GM23338 (cell line): ENCODE results near the gene BRI3. TPM values are rescaled to one million over a fixed set of nuclear protein-coding genes. Genes with fewer than 3 reads are reported as not detected.
A peak's percentile ranks its signal among the peaks of the same experiment; 100 is the strongest.

Source experiments
- ATAC-seq: fragments of 200-7000 bp; cut with Tn5 transposase; 3 replicates; pipeline ENCODE4 v1.9.1; 2020
- DNase-seq: peaks from one replicate; pipeline ENCODE4 v3.0.0-alpha.2; 2015; ENCODE audit warnings: low spot score
- H2AFZ ChIP-seq: fragments of 200-600 bp; sonication (generic); 2 replicates; pipeline ENCODE4 v1.8.0; 2016; ENCODE audit warnings: antibody characterized with exemption, mild to moderate bottlenecking, moderate library complexity
- H3F3A ChIP-seq: fragments of 200-600 bp; sonication (generic); replicated peaks from 2 replicates; pipeline ENCODE4 v1.8.0; 2017; ENCODE audit warnings: antibody characterized with exemption, mixed run types, low read depth
- H3K27ac ChIP-seq: fragments of 200-600 bp; sonication (generic); 2 replicates; pipeline ENCODE4 v1.6.1; 2016; ENCODE audit warnings: low read depth
- H3K27me3 ChIP-seq: fragments of 200-600 bp; sonication (generic); 2 replicates; pipeline ENCODE4 v1.8.0; 2016; ENCODE audit warnings: mild to moderate bottlenecking, mixed run types, moderate library complexity; ENCODE audit not compliant: insufficient read depth
- H3K36me3 ChIP-seq: fragments of 200-600 bp; sonication (generic); 2 replicates; pipeline ENCODE4 v1.8.0; 2016; ENCODE audit warnings: mild to moderate bottlenecking; ENCODE audit not compliant: insufficient read depth
- H3K4me1 ChIP-seq: fragments of 200-600 bp; sonication (generic); 2 replicates; pipeline ENCODE4 v1.8.0; 2016; ENCODE audit warnings: mild to moderate bottlenecking, moderate library complexity; ENCODE audit not compliant: insufficient read depth
- H3K4me2 ChIP-seq: fragments of 200-600 bp; sonication (generic); 2 replicates; pipeline ENCODE4 v1.7.1; 2017; ENCODE audit warnings: mixed run types
- H3K4me3 ChIP-seq: fragments of 200-600 bp; sonication (generic); 2 replicates; pipeline ENCODE4 v1.6.1; 2016; ENCODE audit warnings: mixed run types
- H3K79me2 ChIP-seq: fragments of 200-600 bp; sonication (generic); replicated peaks from 2 replicates; pipeline ENCODE4 v1.8.0; 2017; ENCODE audit warnings: mild to moderate bottlenecking; ENCODE audit not compliant: insufficient read depth
- H3K9me2 ChIP-seq: fragments of 200-600 bp; sonication (generic); 2 replicates; pipeline ENCODE4 v1.8.0; 2017; ENCODE audit not compliant: insufficient read depth
- H4K20me1 ChIP-seq: fragments of 200-600 bp; sonication (generic); replicated peaks from 2 replicates; pipeline ENCODE4 v1.8.0; 2017; ENCODE audit warnings: mild to moderate bottlenecking; ENCODE audit not compliant: insufficient read depth
- H3K27ac Mint-ChIP-seq: 2 replicates; pipeline ENCODE4 v1.8.0; 2020; ENCODE audit warnings: inconsistent platforms, mild to moderate bottlenecking, moderate library complexity, mixed read lengths
- H3K27me3 Mint-ChIP-seq: 3 replicates; pipeline ENCODE4 v1.8.0; 2022; ENCODE audit warnings: low read depth, mild to moderate bottlenecking, moderate library complexity, mixed read lengths, inconsistent platforms; ENCODE audit not compliant: insufficient read depth, poor library complexity
- H3K36me3 Mint-ChIP-seq: 3 replicates; pipeline ENCODE4 v1.8.0; 2021; ENCODE audit warnings: low read depth, mild to moderate bottlenecking, inconsistent platforms, moderate library complexity, mixed read lengths
- H3K4me1 Mint-ChIP-seq: 3 replicates; pipeline ENCODE4 v1.8.0; 2020; ENCODE audit warnings: mild to moderate bottlenecking, inconsistent platforms, mixed read lengths
- H3K4me3 Mint-ChIP-seq: 3 replicates; pipeline ENCODE4 v1.8.0; 2021; ENCODE audit warnings: moderate library complexity, mild to moderate bottlenecking, inconsistent platforms, mixed read lengths
- H3K9me3 Mint-ChIP-seq: 3 replicates; pipeline ENCODE4 v1.8.0; 2020; ENCODE audit warnings: moderate library complexity, mild to moderate bottlenecking, inconsistent platforms, mixed read lengths
- CTCF ChIP-seq, 2 experiments: fragments of 200-600 bp in 1 of 2; sonication (generic) in 1 of 2; conservative IDR thresholded peaks; 2 replicates each; pipeline versions ENCODE4 v1.5.1 to v1.6.1; 2016 to 2017; ENCODE audit warnings: antibody characterized with exemption in 2 of 2, low read depth in 2 of 2, mild to moderate bottlenecking in 2 of 2, moderate library complexity in 1 of 2
- EZH2 ChIP-seq: fragments of 200-600 bp; sonication (generic); IDR thresholded peaks from one replicate; pipeline ENCODE4 v1.8.0; 2017; ENCODE audit warnings: antibody characterized with exemption, mild to moderate bottlenecking, low read depth; ENCODE audit not compliant: unreplicated experiment
- EZH2phosphoT487 ChIP-seq: fragments of 200-600 bp; sonication (generic); IDR thresholded peaks from one replicate; pipeline ENCODE4 v1.8.1; 2018; ENCODE audit warnings: antibody characterized with exemption; ENCODE audit not compliant: unreplicated experiment
- JUNB ChIP-seq: IDR thresholded peaks from one replicate; pipeline ENCODE4 v1.6.1; 2016; ENCODE audit warnings: antibody characterized with exemption; ENCODE audit not compliant: unreplicated experiment
- NANOG ChIP-seq: IDR thresholded peaks from 2 replicates; pipeline ENCODE4 v1.6.1; 2016; ENCODE audit warnings: antibody characterized with exemption, borderline replicate concordance
- POLR2AphosphoS5 ChIP-seq: IDR thresholded peaks from 2 replicates; pipeline ENCODE4 v1.6.1; 2016; ENCODE audit warnings: antibody characterized with exemption, low read depth
- REST ChIP-seq: IDR thresholded peaks from one replicate; pipeline ENCODE4 v1.6.1; 2018; ENCODE audit warnings: antibody characterized with exemption; ENCODE audit not compliant: unreplicated experiment
- STAT1 ChIP-seq: IDR thresholded peaks from one replicate; pipeline ENCODE4 v1.6.1; 2016; ENCODE audit warnings: antibody characterized with exemption; ENCODE audit not compliant: unreplicated experiment
- ZNF114 ChIP-seq: fragments of 250-450 bp; sonication (Bioruptor Pico); IDR thresholded peaks from 2 replicates; pipeline ENCODE4 v1.5.0; 2020; ENCODE audit warnings: mild to moderate bottlenecking, moderate library complexity
- ZNF331 ChIP-seq: fragments of 250-450 bp; sonication (Bioruptor Pico); IDR thresholded peaks from 2 replicates; pipeline ENCODE4 v1.5.0; 2020; ENCODE audit warnings: low read depth, mild to moderate bottlenecking, moderate library complexity
- ZNF462 ChIP-seq: fragments of 250-450 bp; sonication (Bioruptor Pico); IDR thresholded peaks from 2 replicates; pipeline ENCODE4 v1.5.0; 2020; ENCODE audit warnings: mild to moderate bottlenecking, moderate library complexity
- polyA plus RNA-seq: library from polyadenylated mRNA; unstranded; fragments of >200 nt; fragmentation: Nextera tagmentation; extraction: Ambion mirVana; gene quantifications from 2 replicates; pipeline ENCODE4 v1.2.1, GENCODE V29; 2016
- total RNA-seq: library from RNA; depleted of rRNA; stranded (reverse); fragments of >200 nt; shearing (Covaris generic); gene quantifications from 2 replicates; pipeline ENCODE4 v1.2.3, GENCODE V29; 2014

The BRI3 gene
- total and polyA plus RNA-seq, 2 experiments from 2014 or later = 21.7 to 66.1 TPM

GRCh38 chr7:98323597-98324322 is 42.3 kb downstream of the BRI3 start:
- Histone ChIP-seq H3K9me2 (no peaks in the 10 kb centered on the region), H3K4me2 (peak overlapping the region; percentile 69), H3K27ac (peak overlapping the region; percentile 88), H4K20me1 (peaks cover 11% of the 10 kb centered on the region), H3K36me3 (no peaks in the 10 kb centered on the region), H3K79me2 (peaks cover 68% of the 10 kb centered on the region), H2AFZ (no peak overlapping the region), H3K27me3 (no peaks in the 10 kb centered on the region), H3K4me3 (peak overlapping the region; percentile 40), H3K4me1 (peaks cover 16% of the 10 kb centered on the region), H3F3A (no peaks in the 10 kb centered on the region)
- H3K27ac Mint-ChIP-seq = peak overlapping the region; percentile 93
- DNase-seq = peak; percentile 80
- peaks cover 8% of the 10 kb centered on the region; the same call in 1 of the 3 replicates for H3K36me3 Mint-ChIP-seq
- no peak for TF ChIP-seq STAT1
- TF ChIP-seq ZNF114 (CRISPR knock-in tag) = no peak
- TF ChIP-seq EZH2 = no peak
- no peak for TF ChIP-seq NANOG
- TF ChIP-seq EZH2phosphoT487 = no peak
- TF ChIP-seq ZNF331 (CRISPR knock-in tag) = no peak
- no peak for TF ChIP-seq ZNF462 (CRISPR knock-in tag)
- TF ChIP-seq REST = no peak
- no peak for TF ChIP-seq CTCF (conservative IDR thresholded peaks at IDR 0.05; ENCODE audit: low read depth in 2 of 2)
- no peak for TF ChIP-seq POLR2AphosphoS5
- no peak for TF ChIP-seq JUNB
- peaks cover 29% of the 10 kb centered on the region for H3K4me1 Mint-ChIP-seq
- no peaks in the 10 kb centered on the region for H3K9me3 Mint-ChIP-seq
- ATAC-seq = peak; percentile 97
- H3K4me3 Mint-ChIP-seq = peak overlapping the region; percentile 63
- H3K27me3 Mint-ChIP-seq = peaks cover 1% of the 10 kb centered on the region
